GM18520 (cell line): Measurements from ENCODE around the gene GRK4.
"Not testable (repeated sequence)": the region's sequence is repeated elsewhere in the genome, so short reads cannot be mapped to it uniquely, and the experiment has no call there.

ENCODE experiments used
- ATAC-seq: cut with Tn5 transposase; IDR thresholded peaks from one replicate; pipeline ENCODE4 v1.9.1; 2021; ENCODE audit not compliant: unreplicated experiment

Gene GRK4

GRCh38 chr4:2930758-2931511, 32.4 kb upstream of the GRK4 start:
- no peak for ATAC-seq

- no peak for ATAC-seq
Observed at GRCh38 chr4:2931512-2932301, 31.7 kb upstream of the GRK4 start.

GRCh38 chr4:2932321-2932950, 30.9 kb upstream of the GRK4 start:
- no peak for ATAC-seq

DNA sequence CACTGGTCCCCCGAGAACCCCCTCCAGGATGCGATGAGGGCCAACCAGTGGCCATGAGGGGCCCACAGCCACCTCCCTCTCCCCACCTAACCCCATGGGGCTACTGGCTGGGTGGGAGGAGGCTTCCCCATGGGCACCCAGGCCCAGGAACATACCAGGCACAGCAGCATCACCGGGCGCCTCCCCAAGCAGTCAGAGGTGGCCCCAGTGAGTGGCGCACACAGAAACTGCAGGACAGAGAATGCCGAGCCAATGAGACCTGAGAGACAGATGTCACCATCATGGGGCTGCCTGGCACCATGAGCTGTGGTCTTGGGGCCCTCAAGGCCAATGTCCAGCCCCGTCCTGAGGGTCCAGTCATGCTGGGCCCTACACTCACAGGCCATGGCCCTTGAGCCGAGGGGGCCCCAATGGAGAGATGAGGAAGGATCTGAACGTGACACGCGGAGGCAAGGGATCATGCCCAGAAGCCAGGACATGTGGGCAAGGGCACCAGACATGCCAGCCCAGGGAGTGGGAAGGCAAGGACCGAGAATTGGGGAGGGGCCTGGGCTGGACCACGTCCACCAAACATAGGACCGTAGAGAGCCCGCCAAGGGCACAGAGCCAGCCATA, 30.3 kb upstream of the GRK4 start:
- no peak for ATAC-seq

- ATAC-seq, result no peak
Observed at GRCh38 chr4:2933566-2934076, 29.8 kb upstream of the GRK4 start.

DNA sequence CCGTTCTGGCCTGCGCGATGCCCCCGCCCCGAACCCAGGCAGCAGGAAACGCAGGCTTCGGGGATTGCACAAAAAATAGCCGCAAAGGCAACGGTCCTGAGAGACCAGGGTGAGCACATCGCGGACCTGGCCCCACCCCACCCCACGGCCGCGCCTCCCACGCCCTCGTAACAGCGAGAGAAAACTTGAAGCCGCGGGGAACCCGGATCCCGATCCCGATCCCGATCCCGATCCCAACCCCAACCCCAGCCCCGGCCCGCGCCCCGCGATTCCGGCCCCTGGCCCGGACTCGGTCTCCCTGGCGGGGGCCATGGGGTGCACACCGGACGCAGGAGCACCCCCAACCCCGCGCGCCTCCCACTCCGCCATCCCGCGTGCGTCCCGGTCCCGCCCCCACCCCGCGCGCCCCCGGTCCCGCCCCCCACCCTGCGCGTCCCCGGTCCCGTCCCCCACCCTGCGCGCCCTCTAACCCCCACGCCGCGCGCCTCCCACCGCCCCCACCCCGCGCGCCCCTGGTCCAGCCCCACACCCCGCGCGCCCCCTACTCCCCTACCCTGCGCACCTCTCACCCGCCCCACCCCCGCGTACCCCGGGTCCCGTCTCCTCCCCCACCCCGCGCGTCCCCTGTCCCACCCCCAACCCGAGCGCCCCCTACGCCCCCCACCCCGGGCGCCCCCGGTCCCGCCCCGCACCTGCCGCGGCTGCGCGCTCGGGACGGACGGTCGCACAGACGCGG, 29.1 kb upstream of the GRK4 start:
- ATAC-seq, result no peak

GRCh38 chr4:2934813-2935761, 28.3 kb upstream of the GRK4 start:
- ATAC-seq, result peak; percentile 32

DNA sequence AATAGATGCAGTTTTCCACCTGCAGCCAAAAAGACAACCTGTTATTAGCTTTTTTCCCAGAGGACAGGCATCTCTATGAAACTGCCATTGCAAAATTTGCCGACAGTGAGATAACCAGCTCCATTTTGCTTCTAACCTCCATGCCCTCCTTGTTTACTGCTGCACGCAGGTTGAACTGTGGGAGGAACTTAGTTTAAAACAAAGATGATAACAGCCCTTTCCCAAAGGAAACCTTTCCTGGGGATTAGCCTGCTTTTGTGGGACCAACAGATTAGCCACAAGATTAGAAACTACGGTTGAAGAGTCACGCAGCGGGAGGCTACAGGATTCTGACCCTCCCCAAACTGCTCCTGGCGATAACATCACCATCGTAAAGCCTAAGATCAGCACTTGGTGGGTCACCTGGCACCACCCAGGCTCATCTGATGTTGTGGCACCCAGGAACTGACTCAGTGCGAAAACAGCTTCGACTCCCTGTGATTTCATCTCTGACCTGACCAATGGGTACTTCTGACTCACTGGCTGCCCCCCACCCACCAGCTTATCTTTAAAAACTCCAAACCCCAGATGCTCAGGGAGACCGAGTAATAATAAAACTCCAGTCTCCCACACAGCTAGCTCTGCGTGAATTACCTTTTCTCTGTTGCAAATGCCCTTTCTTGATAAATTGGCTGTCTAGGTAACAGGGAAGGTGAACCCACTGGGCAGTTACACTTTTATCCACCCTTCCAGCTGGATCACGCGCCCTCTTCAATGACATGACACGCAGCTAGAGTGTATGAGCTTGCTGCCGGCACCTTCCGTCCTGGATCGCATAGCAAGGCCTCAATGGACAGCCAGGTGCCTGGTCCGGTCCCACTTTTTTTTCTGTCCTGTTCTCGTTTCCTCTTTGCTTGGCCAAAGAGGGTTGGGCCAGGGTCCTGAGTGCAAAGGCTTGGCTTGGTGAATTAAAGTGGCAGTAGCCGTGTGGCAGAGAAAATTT, 27.3 kb upstream of the GRK4 start:
- ATAC-seq, result no peak

DNA sequence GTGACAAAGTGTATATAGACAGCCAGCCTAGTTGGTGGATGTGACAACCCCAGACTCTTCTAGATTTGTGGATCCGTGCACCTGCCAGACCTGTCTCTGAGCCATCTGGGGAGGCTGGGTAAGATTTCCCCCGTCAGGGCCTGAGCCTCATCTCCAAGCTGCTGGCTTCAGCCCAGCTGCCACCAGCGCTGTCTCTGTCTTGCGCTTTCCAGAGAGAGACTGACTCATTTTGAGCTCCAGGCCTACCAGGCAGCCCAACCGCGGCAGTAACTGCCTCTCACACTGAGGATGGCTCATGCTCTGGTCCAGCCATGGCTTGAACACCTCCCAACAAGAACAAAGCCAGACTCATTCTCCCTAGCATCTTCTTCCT, 26.6 kb upstream of the GRK4 start:
- ATAC-seq, result peak; percentile 20

DNA sequence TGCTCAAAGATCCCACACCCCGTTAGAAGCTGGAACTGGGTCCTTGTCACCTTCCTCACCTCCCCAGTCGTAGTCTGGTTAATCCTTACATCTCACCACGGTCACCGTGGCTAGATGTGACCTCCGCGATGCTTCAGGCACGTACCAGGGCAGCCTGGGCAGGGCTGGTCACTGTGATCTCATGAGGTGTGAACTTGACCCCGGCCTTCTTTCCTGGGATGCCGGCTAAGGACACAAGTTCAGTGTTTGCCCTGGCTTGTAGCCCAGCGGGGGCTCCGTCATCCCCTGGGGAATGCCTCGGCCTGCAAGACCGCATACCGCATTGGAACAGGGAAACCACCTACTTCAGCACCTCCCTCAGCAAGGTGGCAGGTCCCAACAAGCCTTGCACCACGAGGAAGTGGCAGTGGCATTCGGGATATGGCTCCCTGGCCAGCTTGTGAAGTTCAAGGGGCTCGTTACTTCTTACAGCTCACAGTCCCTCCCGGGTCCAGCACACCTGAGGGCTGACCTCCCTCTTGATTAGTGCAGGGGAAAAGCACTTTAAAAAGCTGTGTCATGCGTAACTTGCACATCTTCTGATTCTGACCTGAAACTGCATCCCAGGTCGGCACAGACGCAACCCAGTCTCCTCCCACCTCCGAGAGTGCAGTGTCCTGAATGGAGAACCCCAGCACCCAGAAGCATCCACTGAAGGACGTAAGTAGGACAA, 26.1 kb upstream of the GRK4 start:
- peak; percentile 14 for ATAC-seq

DNA sequence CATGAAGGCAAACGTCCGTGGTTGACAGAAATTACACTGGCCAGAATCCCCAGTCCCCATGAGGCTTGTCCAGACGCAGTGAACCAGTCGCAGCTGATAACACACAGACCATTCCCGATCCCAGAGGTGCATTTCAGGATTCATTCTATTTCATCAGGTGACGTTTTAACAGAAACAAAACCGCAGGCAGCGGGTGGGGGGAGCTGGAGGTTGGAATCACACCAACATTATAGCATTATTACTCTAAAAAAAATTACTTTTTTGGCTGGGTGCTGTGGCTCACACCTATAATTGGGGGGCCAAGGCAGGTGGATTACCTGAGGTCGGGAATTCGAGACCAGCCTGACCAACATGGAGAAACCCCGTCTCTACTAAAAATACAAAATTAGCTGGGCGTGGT, 25.4 kb upstream of the GRK4 start:
- no peak for ATAC-seq

GRCh38 chr4:2938411-2938810, 25.0 kb upstream of the GRK4 start:
- not testable (repeated sequence) for ATAC-seq

- no peak for ATAC-seq
Observed at GRCh38 chr4:2938906-2939305, 24.5 kb upstream of the GRK4 start.

DNA sequence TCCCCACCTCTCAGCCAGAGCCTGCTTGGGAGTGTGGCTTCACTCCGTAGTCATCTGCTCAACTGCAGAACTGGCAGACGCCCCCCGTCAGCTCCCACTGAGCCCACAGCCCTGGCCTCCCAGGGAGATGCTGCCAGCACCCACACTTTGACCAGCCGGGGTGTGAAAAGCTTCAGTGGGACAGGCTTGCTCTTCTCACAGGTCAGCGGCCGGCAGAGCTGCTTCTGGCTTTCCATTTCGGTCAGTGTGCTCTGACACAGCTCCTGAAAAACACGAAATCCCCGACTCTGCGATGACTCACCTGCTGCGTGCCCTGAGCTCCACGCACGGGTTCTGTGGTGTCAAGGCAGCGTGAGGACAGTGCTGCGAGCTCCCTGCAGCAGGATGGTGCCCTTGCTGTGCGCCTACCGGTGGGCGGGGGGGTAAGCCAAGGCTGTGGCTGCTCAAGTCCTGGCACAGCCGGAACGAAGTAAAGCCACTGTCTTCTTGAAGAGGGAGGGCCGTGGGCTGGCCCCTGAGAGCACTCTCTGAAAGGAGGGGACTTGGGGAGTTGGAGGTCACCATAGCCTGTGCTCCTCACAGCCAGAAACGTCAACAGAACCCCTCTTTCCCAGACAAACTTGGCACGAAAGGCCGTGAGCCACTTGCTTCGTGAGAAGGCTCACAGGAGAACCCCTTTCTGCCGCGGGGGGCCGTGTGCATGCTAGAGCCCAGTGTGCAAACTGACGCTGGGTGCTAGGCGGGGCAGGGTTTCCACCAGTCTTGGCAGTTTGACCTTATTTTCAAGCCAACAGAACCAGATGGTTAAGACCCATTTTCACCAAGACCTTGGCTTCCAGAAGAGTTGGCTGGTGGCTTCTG, 23.8 kb upstream of the GRK4 start:
- ATAC-seq, result no peak

GRCh38 chr4:2940267-2941137, 22.9 kb upstream of the GRK4 start:
- ATAC-seq, result no peak
